Dedifferentiated amniotic fluid mesenchymal stem cell (primary cell): Measurements from ENCODE around the gene GPR161.

Source experiments
- DNase-seq: peaks from one replicate; pipeline ENCODE4 v3.0.0-alpha.2; 2016; ENCODE audit errors: extremely low spot score

GPR161 gene

GRCh38 chr1:168106274-168106673, 30.5 kb downstream of the GPR161 start:
- DNase-seq: no peak

- DNase-seq: no peak
Observed at GRCh38 chr1:168105846-168106245, 30.9 kb downstream of the GPR161 start.

GRCh38 chr1:168104535-168104934, 32.2 kb downstream of the GPR161 start:
- DNase-seq: no peak

- no peak for DNase-seq
Observed at GRCh38 chr1:168102487-168102886, 34.2 kb downstream of the GPR161 start.

GRCh38 chr1:168101336-168101735, 35.4 kb downstream of the GPR161 start:
- no peak for DNase-seq

- DNase-seq: no peak
Observed at GRCh38 chr1:168100315-168101002, 36.3 kb downstream of the GPR161 start.

GRCh38 chr1:168099337-168099801, 37.4 kb downstream of the GPR161 start:
- no peak for DNase-seq

GRCh38 chr1:168098534-168099320, 38.0 kb downstream of the GPR161 start:
- DNase-seq: no peak

- no peak for DNase-seq
Observed at GRCh38 chr1:168097921-168098528, 38.7 kb downstream of the GPR161 start.

- DNase-seq: no peak
Observed at GRCh38 chr1:168096296-168097165, 40.2 kb downstream of the GPR161 start.

- DNase-seq: no peak
Observed at GRCh38 chr1:168095476-168095875, 41.3 kb downstream of the GPR161 start.

GRCh38 chr1:168093616-168094015, 43.1 kb downstream of the GPR161 start:
- DNase-seq: no peak

GRCh38 chr1:168092566-168093355, 44.0 kb downstream of the GPR161 start:
- DNase-seq: no peak

GRCh38 chr1:168091720-168092550, 44.8 kb downstream of the GPR161 start:
- no peak for DNase-seq

- DNase-seq: no peak
Observed at GRCh38 chr1:168091063-168091462, 45.7 kb downstream of the GPR161 start.

- DNase-seq: no peak
Observed at GRCh38 chr1:168090395-168090794, 46.3 kb downstream of the GPR161 start.

- no peak for DNase-seq
Observed at GRCh38 chr1:168089979-168090337, 46.8 kb downstream of the GPR161 start.

GRCh38 chr1:168089326-168089978, 47.3 kb downstream of the GPR161 start:
- no peak for DNase-seq

GRCh38 chr1:168088511-168089325, 48.0 kb downstream of the GPR161 start:
- no peak for DNase-seq
